ENCODE measurements around the gene PUM1.

The PUM1 gene

GRCh38 chr1:30882678-30883388, 182.7 kb downstream of the PUM1 start:
- Mint-ChIP-seq H3K4me3 (no peak overlapping the region), H3K27me3 (peaks cover 31% of the 10 kb centered on the region), H3K36me3 (ENCODE audit: low read depth) (no peaks in the 10 kb centered on the region), H3K4me1 (peaks cover 4% of the 10 kb centered on the region), H3K27ac (no peak overlapping the region), H3K9me3 (no peaks in the 10 kb centered on the region)
- DNase-seq, result no peak
- no peak for ATAC-seq
